Left kidney (tissue), 8 donors: ENCODE data around the gene CCDC142. TPM values are rescaled to one million over a fixed set of nuclear protein-coding genes. Genes with fewer than 3 reads are reported as not detected.

Source experiments
- DNase-seq: peaks from one replicate; pipeline ENCODE4 v3.0.0-alpha.2; 2013
- long read RNA-seq, 8 donors: transcript quantifications; one replicate each; lab custom pipeline, GENCODE V29; 2026
- polyA plus RNA-seq: library from polyadenylated mRNA; unstranded; fragments of 120-200 nt; gene quantifications from one replicate; pipeline ENCODE4 v1.2.1, GENCODE V29; 2013; ENCODE audit not compliant: insufficient read length

Gene CCDC142
- 15.8 TPM for polyA plus RNA-seq
- long read RNA-seq, donor 1, result 0 reads
- long read RNA-seq, donor 2, partial matches to known transcripts, result 0 of 1 reads
- long read RNA-seq, donor 2, other reads (novel, unspliced or antisense), result 0 of 1 reads
- long read RNA-seq, donor 3, partial matches to known transcripts, result 5 of 7 reads
- long read RNA-seq, donor 3, other reads (novel, unspliced or antisense), result 0 of 7 reads
- long read RNA-seq, donor 4, result 0 reads
- long read RNA-seq, donor 5, result 0 reads
- long read RNA-seq, donor 6, result 0 reads
- long read RNA-seq, donor 7, partial matches to known transcripts, result 0 of 1 reads
- long read RNA-seq, donor 7, other reads (novel, unspliced or antisense), result 0 of 1 reads
- long read RNA-seq, donor 8, result 0 reads

GRCh38 chr2:74482801-74483674 is at the start of gene CCDC142, which contains the start of gene TTC31:
Gene CCDC142, minus strand, starts transcription at chr2:74482998. Its CDS starts 161 bp downstream, at chr2:74482837.
Gene TTC31, plus strand, starts transcription at chr2:74483081. Its CDS starts 15 bp downstream, at chr2:74483096.
- DNase-seq, result peak; percentile 97

GRCh38 chr2:74532222-74532621 is 49.4 kb upstream of the CCDC142 start:
- DNase-seq, result no peak

- DNase-seq, result no peak
These were observed 48.9 kb upstream of the CCDC142 start for GRCh38 chr2:74531666-74532065.

- DNase-seq, result no peak
These were observed 47.7 kb upstream of the CCDC142 start for GRCh38 chr2:74530239-74531187.

GRCh38 chr2:74529357-74530238 is 46.8 kb upstream of the CCDC142 start, which contains the start of the genes AUP1 and HTRA2:
Gene AUP1, minus strand, starts transcription at chr2:74529706. Its CDS starts 77 bp downstream, at chr2:74529629.
Gene HTRA2, plus strand, starts transcription at chr2:74529933. Its CDS starts 74 bp downstream, at chr2:74530007.
- peak; percentile 98 for DNase-seq

GRCh38 chr2:74528600-74529356 is 46.0 kb upstream of the CCDC142 start:
- no peak for DNase-seq

GRCh38 chr2:74527741-74528140 is 44.9 kb upstream of the CCDC142 start:
- no peak for DNase-seq

- no peak for DNase-seq
These were observed 43.9 kb upstream of the CCDC142 start for GRCh38 chr2:74526649-74527230.

GRCh38 chr2:74525717-74526648 is 43.2 kb upstream of the CCDC142 start, which contains the start of gene DQX1:
Gene DQX1, minus strand, starts transcription at chr2:74526231. Its CDS starts 502 bp downstream, at chr2:74525729.
- DNase-seq, result no peak

- no peak for DNase-seq
These were observed 42.3 kb upstream of the CCDC142 start for GRCh38 chr2:74524955-74525716.

- DNase-seq, result no peak
These were observed 41.2 kb upstream of the CCDC142 start for GRCh38 chr2:74524005-74524404.

GRCh38 chr2:74522516-74522915 is 39.7 kb upstream of the CCDC142 start:
- DNase-seq, result no peak

- no peak for DNase-seq
These were observed 33.9 kb upstream of the CCDC142 start for GRCh38 chr2:74516650-74517049.

- DNase-seq, result no peak
These were observed 33.3 kb upstream of the CCDC142 start for GRCh38 chr2:74515981-74516633.

- no peak for DNase-seq
These were observed 32.6 kb upstream of the CCDC142 start for GRCh38 chr2:74515271-74515980.
